ENCODE measurements around the gene PDE6H. TPM values are rescaled to one million over a fixed set of nuclear protein-coding genes. Genes with fewer than 3 reads are reported as not detected.

The PDE6H gene
- total RNA-seq = not detected in 2 replicates

DNA sequence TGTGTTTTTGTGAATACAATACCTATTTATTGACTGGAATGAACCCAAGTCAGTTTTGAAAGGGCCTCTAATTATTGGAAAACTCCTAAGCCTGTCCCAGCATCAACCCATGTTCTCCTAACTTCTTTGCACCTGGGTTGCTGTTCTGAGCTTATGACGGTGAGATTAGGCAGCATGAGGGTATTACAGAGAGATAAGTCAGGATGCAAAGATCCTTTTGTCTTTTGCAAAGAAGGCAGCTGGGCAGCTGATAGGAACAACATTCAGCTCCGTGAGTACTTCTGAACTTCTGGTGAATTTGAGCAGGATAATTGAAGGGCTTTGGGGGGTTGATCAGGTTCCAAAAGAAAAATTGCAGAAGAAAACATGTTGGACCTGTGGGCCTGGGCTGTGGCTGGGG, at the start of gene PDE6H:
Gene PDE6H, plus strand, starts transcription at position 227 of the 400 bp plus-strand sequence. CDS start 4,971 bp downstream, outside the sequence.
- H3K36me3 Mint-ChIP-seq (ENCODE audit: low read depth) = peaks cover 3% of the 10 kb centered on the region
- H3K4me1 Mint-ChIP-seq (ENCODE audit: low read depth) = peaks cover 14% of the 10 kb centered on the region
- peaks cover 3% of the 10 kb centered on the region for H3K27me3 Mint-ChIP-seq (ENCODE audit: low read depth)
- no peak for DNase-seq (ENCODE audit: low spot score)
- intact Hi-C loops (cut with micrococcal nuclease) = no loop called here
- no peak within 1 kb of the TSS for H3K4me3 Mint-ChIP-seq (ENCODE audit: low read depth)
- peaks cover 7% of the 10 kb centered on the region for H3K9me3 Mint-ChIP-seq
- no peak within 1 kb of the TSS for H3K27ac Mint-ChIP-seq

DNA sequence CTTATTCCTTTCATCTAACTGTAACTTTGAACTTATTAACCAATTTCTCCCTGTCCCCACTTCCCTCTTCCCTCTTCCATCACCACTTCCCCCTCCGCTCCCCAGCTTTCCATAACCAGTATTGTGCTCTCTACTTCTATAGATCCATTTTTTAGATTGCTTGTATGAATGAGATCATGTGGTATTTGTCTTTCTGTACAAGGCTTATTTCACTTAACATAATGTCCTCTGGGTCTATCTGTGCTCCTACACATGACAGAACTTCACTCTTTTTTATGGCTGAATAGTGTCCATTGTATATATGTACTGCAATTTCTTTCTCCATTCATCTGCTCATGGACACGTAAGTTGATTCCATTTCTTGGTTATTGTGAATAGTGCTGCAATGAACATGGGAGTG, 48.9 kb upstream of the PDE6H start:
- no peak for DNase-seq (ENCODE audit: low spot score)
- Mint-ChIP-seq H3K27ac (no peak overlapping the region), H3K36me3 (ENCODE audit: low read depth) (peaks cover 43% of the 10 kb centered on the region), H3K27me3 (ENCODE audit: low read depth) (no peaks in the 10 kb centered on the region), H3K4me1 (ENCODE audit: low read depth) (peaks cover 19% of the 10 kb centered on the region), H3K9me3 (no peaks in the 10 kb centered on the region), H3K4me3 (ENCODE audit: low read depth) (no peak overlapping the region)
- intact Hi-C loops (cut with micrococcal nuclease) = no loop called here

DNA sequence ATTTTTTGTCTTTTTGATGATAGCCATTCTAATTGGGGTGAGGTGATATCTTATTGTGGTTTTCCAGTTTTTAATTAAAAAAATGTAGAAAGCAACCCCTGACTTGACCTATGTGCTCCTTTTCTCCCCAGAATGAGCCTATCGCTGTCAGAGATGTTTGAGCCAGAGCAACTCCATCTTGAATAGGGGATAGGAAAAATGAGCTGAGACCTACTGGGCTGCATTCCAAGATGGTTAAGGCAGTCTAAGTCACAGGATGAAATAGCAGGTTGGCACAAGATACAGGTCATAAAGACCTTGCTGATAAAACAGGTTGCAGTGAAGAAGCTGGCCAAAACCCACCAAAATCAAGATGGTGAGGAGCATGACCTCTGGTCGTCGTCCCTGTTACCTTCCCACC, 48.3 kb upstream of the PDE6H start:
- H3K9me3 Mint-ChIP-seq = no peaks in the 10 kb centered on the region
- no peak overlapping the region for H3K27ac Mint-ChIP-seq
- H3K4me3 Mint-ChIP-seq (ENCODE audit: low read depth) = no peak overlapping the region
- peaks cover 19% of the 10 kb centered on the region for H3K4me1 Mint-ChIP-seq (ENCODE audit: low read depth)
- H3K27me3 Mint-ChIP-seq (ENCODE audit: low read depth) = no peaks in the 10 kb centered on the region
- H3K36me3 Mint-ChIP-seq (ENCODE audit: low read depth) = peaks cover 37% of the 10 kb centered on the region
- intact Hi-C loops (cut with micrococcal nuclease) = no loop called here
- no peak for DNase-seq (ENCODE audit: low spot score)

DNA sequence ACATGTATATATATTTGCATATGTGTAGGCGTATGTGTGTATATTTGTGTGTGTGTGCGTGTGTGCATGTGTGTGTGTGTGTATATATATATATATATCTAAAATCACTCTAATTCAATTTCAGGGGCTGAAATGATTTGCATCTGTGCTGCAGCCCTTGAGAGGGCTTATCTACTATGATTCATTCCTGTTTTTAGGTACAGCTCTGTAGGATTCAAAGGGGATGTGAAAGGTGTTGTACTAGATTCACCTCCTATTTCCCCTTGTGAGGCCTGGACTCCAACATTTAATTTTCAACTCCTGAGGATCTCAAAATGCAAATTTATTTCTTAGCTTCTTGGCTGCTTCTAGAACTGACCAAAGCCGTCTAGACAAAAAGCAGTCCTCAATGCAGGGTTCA, 45.6 kb upstream of the PDE6H start:
- no peak for DNase-seq (ENCODE audit: low spot score)
- no peak overlapping the region for H3K4me3 Mint-ChIP-seq (ENCODE audit: low read depth)
- no peaks in the 10 kb centered on the region for H3K27me3 Mint-ChIP-seq (ENCODE audit: low read depth)
- H3K27ac Mint-ChIP-seq = no peak overlapping the region
- peaks cover 3% of the 10 kb centered on the region for H3K4me1 Mint-ChIP-seq (ENCODE audit: low read depth)
- H3K9me3 Mint-ChIP-seq = no peaks in the 10 kb centered on the region
- peaks cover 32% of the 10 kb centered on the region for H3K36me3 Mint-ChIP-seq (ENCODE audit: low read depth)
- intact Hi-C loops (cut with micrococcal nuclease) = no loop called here

DNA sequence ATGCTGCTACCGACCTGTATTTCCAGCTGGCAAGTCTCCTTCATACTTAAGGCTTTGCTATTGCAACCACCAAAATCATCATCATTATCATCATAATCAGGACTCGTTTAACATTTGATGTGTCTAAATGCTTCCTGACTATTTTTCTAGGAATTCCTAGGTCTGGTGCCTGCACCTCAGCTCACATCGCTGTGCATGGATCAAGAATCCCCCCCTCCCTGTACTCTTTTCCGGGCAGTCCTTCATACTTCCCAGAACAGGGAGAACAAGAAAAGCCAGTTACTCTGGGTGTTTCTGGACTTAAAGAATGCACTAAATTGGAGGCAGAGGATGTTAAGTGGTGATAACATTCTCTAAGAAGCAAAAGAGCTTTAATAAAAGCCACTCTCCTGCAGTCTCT, 43.9 kb upstream of the PDE6H start:
- Mint-ChIP-seq H3K4me3 (ENCODE audit: low read depth) (no peak overlapping the region), H3K27ac (no peak overlapping the region), H3K27me3 (ENCODE audit: low read depth) (no peaks in the 10 kb centered on the region), H3K9me3 (no peaks in the 10 kb centered on the region), H3K4me1 (ENCODE audit: low read depth) (peaks cover 3% of the 10 kb centered on the region), H3K36me3 (ENCODE audit: low read depth) (peaks cover 42% of the 10 kb centered on the region)
- no peak for DNase-seq (ENCODE audit: low spot score)
- intact Hi-C loops (cut with micrococcal nuclease) = no loop called here

DNA sequence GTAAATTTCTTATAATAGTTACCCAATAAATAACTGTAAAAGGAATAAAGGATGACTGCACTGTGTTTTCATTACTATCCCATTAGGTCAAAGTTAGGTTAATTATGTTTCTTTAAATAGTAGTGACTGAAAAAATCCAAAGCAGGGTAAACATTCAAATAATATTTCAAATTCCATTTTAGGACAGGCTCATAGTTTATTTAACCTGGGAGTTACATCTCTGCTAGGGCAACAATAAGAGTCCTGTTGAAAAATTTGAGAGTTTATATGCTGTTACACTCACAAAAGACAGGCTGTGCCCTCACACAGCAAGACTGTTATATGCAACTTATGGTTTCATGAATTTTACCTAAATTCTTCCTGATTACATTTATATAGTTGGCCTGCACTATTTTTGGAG, 42.5 kb upstream of the PDE6H start:
- H3K36me3 Mint-ChIP-seq (ENCODE audit: low read depth) = peaks cover 50% of the 10 kb centered on the region
- intact Hi-C loops (cut with micrococcal nuclease) = no loop called here
- DNase-seq (ENCODE audit: low spot score) = no peak
- H3K9me3 Mint-ChIP-seq = no peaks in the 10 kb centered on the region
- H3K4me1 Mint-ChIP-seq (ENCODE audit: low read depth) = peaks cover 3% of the 10 kb centered on the region
- H3K27me3 Mint-ChIP-seq (ENCODE audit: low read depth) = no peaks in the 10 kb centered on the region
- H3K27ac Mint-ChIP-seq = no peak overlapping the region
- no peak overlapping the region for H3K4me3 Mint-ChIP-seq (ENCODE audit: low read depth)

DNA sequence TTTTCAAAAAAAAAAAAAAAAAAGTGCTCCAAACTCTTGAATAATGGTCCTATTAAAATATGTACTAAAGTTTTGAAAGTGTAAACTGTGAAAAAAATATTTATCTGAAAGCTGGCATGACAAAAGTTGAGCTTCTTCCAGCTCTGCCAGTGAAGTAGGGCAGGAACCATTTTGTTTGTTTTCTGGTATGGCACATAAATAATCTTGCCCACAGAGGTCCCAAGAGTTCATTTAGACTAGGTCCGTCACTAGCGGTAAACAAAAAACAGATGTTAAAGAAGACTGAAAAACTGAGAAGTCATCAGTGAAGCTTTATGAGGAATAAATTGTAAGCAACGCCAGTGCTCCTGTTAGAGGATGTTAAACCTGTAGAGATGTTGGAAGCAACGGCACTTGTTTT, 41.5 kb upstream of the PDE6H start:
- DNase-seq (ENCODE audit: low spot score) = no peak
- H3K36me3 Mint-ChIP-seq (ENCODE audit: low read depth) = peaks cover 56% of the 10 kb centered on the region
- intact Hi-C loops (cut with micrococcal nuclease) = no loop called here
- H3K27ac Mint-ChIP-seq = no peak overlapping the region
- H3K4me1 Mint-ChIP-seq (ENCODE audit: low read depth) = peaks cover 3% of the 10 kb centered on the region
- H3K27me3 Mint-ChIP-seq (ENCODE audit: low read depth) = no peaks in the 10 kb centered on the region
- no peak overlapping the region for H3K4me3 Mint-ChIP-seq (ENCODE audit: low read depth)
- H3K9me3 Mint-ChIP-seq = no peaks in the 10 kb centered on the region

DNA sequence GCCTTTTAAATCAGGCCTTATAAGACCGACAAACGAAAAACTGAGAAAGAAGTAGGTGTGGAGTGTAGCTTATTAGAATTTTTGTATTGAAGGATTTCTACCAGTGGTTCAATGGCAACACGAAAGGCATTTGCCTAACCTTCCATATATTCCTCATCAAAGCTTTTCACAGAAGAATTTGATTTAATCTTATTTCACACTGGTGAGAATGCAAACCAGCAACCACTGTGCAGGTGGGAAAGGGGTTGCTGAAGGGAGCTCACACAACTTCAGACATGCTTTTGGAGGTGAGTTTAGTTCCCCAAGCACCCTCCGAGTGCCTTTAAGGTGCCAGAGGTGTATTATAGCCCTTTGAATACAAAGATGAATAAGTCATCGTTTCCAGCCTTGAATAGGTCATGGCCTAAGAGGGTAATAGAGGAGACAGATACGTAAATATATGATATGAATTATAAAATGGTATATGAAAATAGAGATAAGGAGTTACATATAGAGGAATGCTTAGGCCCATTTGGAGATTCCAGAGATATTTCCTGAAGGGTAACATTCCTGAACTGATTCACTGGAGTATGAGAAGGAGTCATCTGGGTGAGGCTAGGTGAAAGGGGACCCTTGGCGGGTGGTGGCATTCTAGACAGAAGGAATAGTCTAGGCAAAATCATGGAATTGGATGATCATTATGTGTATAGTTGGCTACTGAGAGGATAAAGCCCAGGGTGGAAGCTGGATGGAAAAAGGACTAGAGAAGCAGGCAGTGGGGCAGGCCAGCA, 40.9 kb upstream of the PDE6H start:
- Mint-ChIP-seq H3K36me3 (ENCODE audit: low read depth) (peaks cover 61% of the 10 kb centered on the region), H3K27ac (peak overlapping the region; percentile 15), H3K9me3 (no peaks in the 10 kb centered on the region), H3K4me1 (ENCODE audit: low read depth) (peaks cover 3% of the 10 kb centered on the region), H3K4me3 (ENCODE audit: low read depth) (no peak overlapping the region), H3K27me3 (ENCODE audit: low read depth) (no peaks in the 10 kb centered on the region)
- intact Hi-C loops (cut with micrococcal nuclease) = no loop called here
- DNase-seq (ENCODE audit: low spot score) = no peak

DNA sequence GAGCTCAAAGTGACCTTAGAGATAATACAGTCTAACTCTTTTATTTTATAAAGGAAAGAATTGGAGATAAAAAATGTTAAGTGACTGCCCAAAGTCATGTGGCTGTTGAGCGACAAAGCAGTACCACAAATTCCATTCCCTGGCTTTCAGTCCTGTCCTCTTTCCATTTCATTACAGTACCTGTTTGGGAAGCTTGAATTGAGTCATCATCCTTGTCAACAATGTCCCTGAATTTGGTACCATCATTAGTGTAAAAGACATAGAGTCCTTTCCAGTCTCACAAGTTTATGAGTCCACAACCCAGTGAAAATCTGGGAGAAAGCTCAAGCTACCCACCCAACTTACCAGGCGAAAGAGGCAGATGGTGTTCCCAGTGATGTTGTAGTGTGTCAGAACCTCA, 38.3 kb upstream of the PDE6H start:
- no peaks in the 10 kb centered on the region for H3K27me3 Mint-ChIP-seq (ENCODE audit: low read depth)
- intact Hi-C loops (cut with micrococcal nuclease) = no loop called here
- H3K27ac Mint-ChIP-seq = no peak overlapping the region
- H3K9me3 Mint-ChIP-seq = no peaks in the 10 kb centered on the region
- no peak for DNase-seq (ENCODE audit: low spot score)
- H3K4me1 Mint-ChIP-seq (ENCODE audit: low read depth) = peaks cover 4% of the 10 kb centered on the region
- H3K36me3 Mint-ChIP-seq (ENCODE audit: low read depth) = peaks cover 63% of the 10 kb centered on the region
- no peak overlapping the region for H3K4me3 Mint-ChIP-seq (ENCODE audit: low read depth)

DNA sequence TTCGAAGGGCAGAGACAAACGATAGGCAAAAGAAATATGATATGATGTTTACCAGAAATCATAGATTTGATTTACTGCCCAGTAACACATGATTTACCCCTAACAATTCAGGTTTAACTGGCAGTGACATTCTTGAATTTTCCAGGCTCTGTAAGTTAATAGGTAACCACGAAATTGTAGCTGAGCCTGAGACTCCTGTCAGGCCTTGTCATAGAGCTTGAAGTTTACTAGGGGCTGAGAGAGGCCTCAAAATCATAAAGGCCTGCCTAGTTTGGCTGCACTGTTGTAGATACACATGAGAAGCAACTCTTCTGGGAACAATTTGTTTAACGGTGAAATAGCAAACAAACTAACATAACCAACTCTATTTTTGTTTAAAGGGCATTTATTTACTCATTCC, 37.8 kb upstream of the PDE6H start:
- no peak for DNase-seq (ENCODE audit: low spot score)
- Mint-ChIP-seq H3K9me3 (no peaks in the 10 kb centered on the region), H3K4me1 (ENCODE audit: low read depth) (peaks cover 8% of the 10 kb centered on the region), H3K27ac (no peak overlapping the region), H3K27me3 (ENCODE audit: low read depth) (no peaks in the 10 kb centered on the region), H3K36me3 (ENCODE audit: low read depth) (peaks cover 68% of the 10 kb centered on the region), H3K4me3 (ENCODE audit: low read depth) (no peak overlapping the region)
- intact Hi-C loops (cut with micrococcal nuclease) = no loop called here

DNA sequence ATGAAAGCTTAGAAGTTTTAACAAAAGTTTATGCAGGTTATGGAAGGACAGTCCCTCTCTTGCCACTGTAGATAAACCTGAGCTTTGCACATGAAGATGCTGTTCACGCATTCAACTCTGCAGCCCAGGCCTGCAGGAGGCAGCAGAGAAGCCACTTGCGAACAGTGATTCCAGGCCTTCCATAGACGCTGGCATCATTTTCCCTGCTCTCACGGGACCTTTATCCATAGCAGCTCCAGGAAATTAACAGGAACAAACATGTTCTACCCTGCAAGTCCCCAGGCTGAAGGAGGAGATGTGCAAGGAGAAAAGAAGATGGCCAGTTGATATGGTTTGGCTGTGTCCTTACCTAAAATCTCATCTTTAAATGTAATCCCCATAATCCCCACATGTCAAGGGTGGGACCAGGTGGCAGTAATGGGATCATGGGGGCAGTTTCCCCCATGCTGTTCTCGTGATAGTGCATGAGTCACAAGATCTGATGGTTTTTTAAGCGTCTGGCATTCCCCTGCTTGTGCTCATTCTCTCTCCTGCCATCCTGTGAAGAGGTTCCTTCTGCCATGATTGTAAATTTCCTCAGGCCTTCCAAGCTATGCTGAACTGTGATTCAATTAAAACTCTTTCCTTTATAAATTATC, 36.5 kb upstream of the PDE6H start:
- intact Hi-C loops (cut with micrococcal nuclease) = loop anchor here (2.0 kb wide), 1 partner anchor 58 kb away; no protein-coding TSS in a partner anchor
- no peaks in the 10 kb centered on the region for H3K9me3 Mint-ChIP-seq
- DNase-seq (ENCODE audit: low spot score) = no peak
- peaks cover 13% of the 10 kb centered on the region for H3K4me1 Mint-ChIP-seq (ENCODE audit: low read depth)
- peaks cover 72% of the 10 kb centered on the region for H3K36me3 Mint-ChIP-seq (ENCODE audit: low read depth)
- no peaks in the 10 kb centered on the region for H3K27me3 Mint-ChIP-seq (ENCODE audit: low read depth)
- H3K4me3 Mint-ChIP-seq (ENCODE audit: low read depth) = no peak overlapping the region
- H3K27ac Mint-ChIP-seq = no peak overlapping the region

DNA sequence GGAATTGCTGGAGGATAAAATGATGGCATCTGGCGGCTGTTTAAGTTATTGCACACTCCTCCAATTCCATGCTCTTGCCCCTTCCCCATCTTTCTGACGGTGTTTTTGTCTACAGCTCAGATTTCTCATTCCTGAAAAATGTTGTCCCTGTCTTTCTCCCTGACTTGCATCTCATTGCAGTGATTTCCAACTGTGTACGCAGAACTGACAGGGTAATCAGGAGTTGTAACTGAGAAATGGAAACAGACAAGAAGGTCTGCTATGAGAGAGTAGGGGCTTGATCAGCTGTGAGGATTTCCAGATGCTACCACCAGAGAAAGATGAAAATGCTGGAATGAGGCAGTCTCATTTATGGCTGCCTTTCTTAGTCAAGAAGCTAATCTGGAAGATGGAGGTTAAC, 35.8 kb upstream of the PDE6H start:
- H3K27ac Mint-ChIP-seq = no peak overlapping the region
- intact Hi-C loops (cut with micrococcal nuclease) = loop anchor here (2.0 kb wide), 1 partner anchor 58 kb away; no protein-coding TSS in a partner anchor
- no peaks in the 10 kb centered on the region for H3K9me3 Mint-ChIP-seq
- H3K4me1 Mint-ChIP-seq (ENCODE audit: low read depth) = peaks cover 16% of the 10 kb centered on the region
- no peak for DNase-seq (ENCODE audit: low spot score)
- H3K4me3 Mint-ChIP-seq (ENCODE audit: low read depth) = no peak overlapping the region
- no peaks in the 10 kb centered on the region for H3K27me3 Mint-ChIP-seq (ENCODE audit: low read depth)
- peaks cover 73% of the 10 kb centered on the region for H3K36me3 Mint-ChIP-seq (ENCODE audit: low read depth)

DNA sequence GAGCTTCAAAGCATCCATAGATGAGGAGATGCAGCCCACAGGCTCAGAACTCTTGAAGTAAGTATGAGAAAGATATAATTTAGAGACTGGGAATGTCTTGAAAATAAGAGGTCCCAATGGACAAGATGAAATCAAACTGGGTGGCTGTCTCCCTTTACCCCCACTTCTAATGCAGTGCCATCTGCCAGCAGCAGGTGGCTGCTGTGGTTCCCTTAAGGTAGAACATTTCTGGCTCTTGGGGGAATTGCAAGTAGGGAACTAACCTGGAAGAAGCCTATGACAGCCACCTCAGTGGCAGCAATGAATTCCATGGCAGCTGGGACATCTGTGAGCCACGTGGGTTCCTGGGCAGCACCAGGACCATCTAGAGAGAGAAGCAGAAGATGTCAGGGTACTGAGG, 35.2 kb upstream of the PDE6H start:
- intact Hi-C loops (cut with micrococcal nuclease) = loop anchor here (2.0 kb wide), 1 partner anchor 57 kb away; no protein-coding TSS in a partner anchor
- H3K9me3 Mint-ChIP-seq = no peaks in the 10 kb centered on the region
- H3K27ac Mint-ChIP-seq = no peak overlapping the region
- no peak overlapping the region for H3K4me3 Mint-ChIP-seq (ENCODE audit: low read depth)
- H3K27me3 Mint-ChIP-seq (ENCODE audit: low read depth) = no peaks in the 10 kb centered on the region
- H3K4me1 Mint-ChIP-seq (ENCODE audit: low read depth) = peaks cover 18% of the 10 kb centered on the region
- DNase-seq (ENCODE audit: low spot score) = no peak
- peaks cover 73% of the 10 kb centered on the region for H3K36me3 Mint-ChIP-seq (ENCODE audit: low read depth)

Measured in activated T-helper 2 cell treated with anti-CD3 and anti-CD28 coated beads, Interferon-gamma antibody, Interleukin-2, Interleukin-4, amounts not matched to agents 10 μg/mL and 5 μg/mL and 100 μg/mL, durations not matched to agents 14 hours and 24 hours and 36 hours (primary cell).